K562 (cell line): ENCODE data around the gene PSEN1. TPM values are rescaled to one million over a fixed set of nuclear protein-coding genes. Genes with fewer than 3 reads are reported as not detected.

ENCODE experiments used
- ATAC-seq: fragments of 200-7000 bp; cut with Tn5 transposase; 3 replicates; pipeline ENCODE4 v1.9.1; 2020; ENCODE audit warnings: moderate library complexity
- BruUV-seq: library from RNA; stranded (reverse); fragments of 400-500 nt; replicated peaks from 2 replicates; lab custom pipeline; 2021; lab: Mats Ljungman, UMichigan
- CTCF ChIA-PET: fragments of 300-600 bp; formaldehyde crosslinking; extraction: SDS; loops from one replicate; lab custom pipeline; 2021; ENCODE audit warnings: low intra/inter-chr PET ratio; lab: Yijun Ruan, JAX
- POLR2A ChIA-PET: fragments of 300-600, 350-650 bp; sonication (Branson Sonifier 250); formaldehyde crosslinking; extraction: SDS; loops from one replicate; lab custom pipeline; 2021; ENCODE audit warnings: antibody characterized with exemption, inconsistent platforms; lab: Yijun Ruan, JAX
- DNase-seq, 4 experiments: peaks; one replicate each; pipeline versions ENCODE4 v3.0.0 to v3.0.0-alpha.2; 2011 to 2018; ENCODE audit warnings: low spot score in 3 of 4, mixed read lengths in 3 of 4; ENCODE audit errors: extremely low read depth in 1 of 4
- FAIRE-seq: peaks from 2 replicates; lab custom pipeline; 2011; peaks lifted over from hg19 to GRCh38; lab: Jason Lieb, UNC
- H2AFZ ChIP-seq: 2 replicates; pipeline ENCODE4 v1.6.0; 2011; ENCODE audit warnings: low read depth, low read length, control low read depth, inconsistent platforms
- H3K27ac ChIP-seq: fragments of 200-600 bp; 3 replicates; pipeline ENCODE4 v1.8.0; 2011; ENCODE audit warnings: low read depth, mild to moderate bottlenecking, control low read depth, inconsistent platforms, low read length, moderate library complexity, mixed read lengths; ENCODE audit errors: extremely low read depth
- H3K27me3 ChIP-seq, 2 experiments: fragments of 300-600 bp in 1 of 2; 2 replicates in 1 of 2; 3 replicates in 1 of 2; pipeline versions ENCODE4 v1.6.0 to v1.8.0; 2011; ENCODE audit warnings: inconsistent platforms in 2 of 2, low read length in 2 of 2, mild to moderate bottlenecking in 1 of 2, mixed read lengths in 1 of 2, moderate library complexity in 1 of 2; ENCODE audit not compliant: control insufficient read depth in 2 of 2, insufficient read depth in 2 of 2
- H3K36me3 ChIP-seq: fragments of 300-600 bp; 3 replicates; pipeline ENCODE4 v1.8.0; 2011; ENCODE audit warnings: mild to moderate bottlenecking, low read length, inconsistent platforms; ENCODE audit not compliant: control insufficient read depth, insufficient read depth
- H3K4me1 ChIP-seq, 2 experiments: fragments of 200-600 bp in 1 of 2; replicated peaks in 1 of 2; 2 replicates in 1 of 2; 3 replicates in 1 of 2; pipeline versions ENCODE4 v1.5.1 to v1.8.0; 2011; ENCODE audit warnings: inconsistent platforms in 2 of 2, low read length in 2 of 2, mild to moderate bottlenecking in 1 of 2, mixed read lengths in 1 of 2, moderate library complexity in 1 of 2; ENCODE audit not compliant: control insufficient read depth in 2 of 2, insufficient read depth in 2 of 2
- H3K4me2 ChIP-seq: 2 replicates; pipeline ENCODE4 v1.6.1; 2011; ENCODE audit warnings: low read length, control low read depth, inconsistent platforms, mixed read lengths; ENCODE audit not compliant: insufficient read depth
- H3K4me3 ChIP-seq: fragments of 200-600 bp; sonication (generic), shearing (Covaris generic); 2 replicates; pipeline ENCODE4 v1.5.1; 2016; ENCODE audit warnings: control low read depth, inconsistent platforms
- H3K79me2 ChIP-seq: fragments of 200-600 bp; 3 replicates; pipeline ENCODE4 v1.8.0; 2011; ENCODE audit warnings: low read length, inconsistent platforms; ENCODE audit not compliant: control insufficient read depth, insufficient read depth
- H3K9ac ChIP-seq, 2 experiments: 2 replicates each; pipeline versions ENCODE4 v1.6.0 to v1.6.1; 2011; ENCODE audit warnings: low read depth in 2 of 2, low read length in 2 of 2, control low read depth in 1 of 2, inconsistent platforms in 1 of 2, mild to moderate bottlenecking in 1 of 2, mixed read lengths in 1 of 2; ENCODE audit not compliant: insufficient read depth in 1 of 2
- H3K9me1 ChIP-seq: one replicate; pipeline ENCODE4 v1.6.0; 2011; ENCODE audit warnings: inconsistent platforms, mild to moderate bottlenecking, low read length, moderate library complexity; ENCODE audit not compliant: control insufficient read depth, insufficient read depth
- H3K9me3 ChIP-seq: replicated peaks from 2 replicates; pipeline ENCODE4 v1.5.1; 2011; ENCODE audit warnings: low read depth, low read length, inconsistent platforms; ENCODE audit not compliant: control insufficient read depth, insufficient read depth
- H4K20me1 ChIP-seq: replicated peaks from 2 replicates; pipeline ENCODE4 v1.6.1; 2011; ENCODE audit warnings: low read length, inconsistent platforms, mixed read lengths; ENCODE audit not compliant: control insufficient read depth, insufficient read depth
- CBX1 ChIP-seq: sonication (generic); IDR thresholded peaks from 2 replicates; pipeline ENCODE4 v1.6.1; 2016; ENCODE audit warnings: antibody characterized with exemption, low read depth, mild to moderate bottlenecking
- CSDE1 ChIP-seq, 2 experiments: fragments of 450-650 bp; IDR thresholded peaks; 2 replicates each; pipeline ENCODE4 v1.6.1; 2016; ENCODE audit warnings: mild to moderate bottlenecking in 1 of 2
- FOXJ2 ChIP-seq: fragments of 200-800 bp; sonication (Bioruptor generic); IDR thresholded peaks from 2 replicates; pipeline ENCODE4 v1.6.1; 2016; ENCODE audit warnings: missing genetic modification characterization, missing compliant biosample characterization
- GATAD2A ChIP-seq: fragments of 450-650 bp; IDR thresholded peaks from 2 replicates; pipeline ENCODE4 v1.6.1; 2017
- HCFC1 ChIP-seq: IDR thresholded peaks from 2 replicates; pipeline ENCODE4 v1.6.1; 2012; ENCODE audit warnings: low read depth, low read length, improper control_type of control experiment
- HDAC3 ChIP-seq: fragments of 450-650 bp; IDR thresholded peaks from 2 replicates; pipeline ENCODE4 v1.6.1; 2018; ENCODE audit warnings: borderline replicate concordance, mild to moderate bottlenecking, moderate library complexity; ENCODE audit not compliant: partially characterized antibody
- HNRNPK ChIP-seq: fragments of 200-400 bp; formaldehyde crosslinking; IDR thresholded peaks from one replicate; pipeline ENCODE4 v1.6.1; 2018; ENCODE audit warnings: mild to moderate bottlenecking, low read depth, low read length; ENCODE audit not compliant: poor library complexity, severe bottlenecking
- LCOR ChIP-seq: sonication (generic); formaldehyde crosslinking; IDR thresholded peaks from 2 replicates; pipeline ENCODE4 v1.8.0; 2022; ENCODE audit warnings: mild to moderate bottlenecking, missing genetic modification reagents
- MAZ ChIP-seq, 2 experiments: fragments of 450-650 bp in 1 of 2; sonication (generic) in 1 of 2; formaldehyde crosslinking; IDR thresholded peaks in 1 of 2; conservative IDR thresholded peaks in 1 of 2; 2 replicates each; pipeline versions ENCODE4 v1.4.0 to v1.5.0; 2020; ENCODE audit warnings: mild to moderate bottlenecking in 1 of 2, missing genetic modification reagents in 1 of 2
- MTA3 ChIP-seq: fragments of 450-650 bp; formaldehyde crosslinking; IDR thresholded peaks from 2 replicates; pipeline ENCODE4 v1.6.1; 2017; ENCODE audit warnings: mild to moderate bottlenecking, borderline replicate concordance
- NFATC3 ChIP-seq: fragments of 450-650 bp; IDR thresholded peaks from 2 replicates; pipeline ENCODE4 v1.6.1; 2017; ENCODE audit warnings: mild to moderate bottlenecking
- RB1 ChIP-seq: fragments of 450-650 bp; IDR thresholded peaks from 2 replicates; pipeline ENCODE4 v1.6.1; 2017; ENCODE audit warnings: low read depth, mild to moderate bottlenecking
- SP1 ChIP-seq: sonication (generic); formaldehyde crosslinking; IDR thresholded peaks from 2 replicates; pipeline ENCODE4 v1.8.1; 2022; ENCODE audit warnings: mild to moderate bottlenecking, missing genetic modification reagents
- YY1 ChIP-seq, 3 experiments: IDR thresholded peaks; 2 replicates each; pipeline ENCODE4 v1.6.1; 2011; ENCODE audit warnings: low read length in 2 of 3, mild to moderate bottlenecking in 2 of 3, moderate library complexity in 2 of 3, borderline replicate concordance in 1 of 3, control low read depth in 1 of 3, low read depth in 1 of 3; ENCODE audit not compliant: insufficient read depth in 3 of 3, insufficient replicate concordance in 2 of 3, control insufficient read depth in 1 of 3, insufficient read length in 1 of 3; ENCODE audit errors: extremely low read depth in 1 of 3
- WGBS: fragments of 100-300 bp; shearing (Covaris generic); methylation state at CpG from one replicate; pipeline ENCODE4 v1.1.6; 2016; ENCODE audit warnings: low coverage, mixed read lengths; ENCODE audit not compliant: insufficient coverage; ENCODE audit errors: missing lambda C conversion rate; 5-methylcytosine and 5-hydroxymethylcytosine counted together
- in situ Hi-C: fragments of 300-500 bp; cut with MboI; formaldehyde crosslinking; loops from 4 replicates; pipeline ENCODE4 v1.15.0; 2018; ENCODE audit warnings: inconsistent platforms, mixed read lengths
- intact Hi-C: fragments of 100-400 bp; cut with micrococcal nuclease; formaldehyde crosslinking; loops from 2 replicates; pipeline ENCODE4 v1.14.2; 2022
- polyA plus RNA-seq, 8 experiments: library from polyadenylated mRNA; depleted of rRNA in 4 of 8; stranded (reverse) in 5 of 8; unstranded in 3 of 8; fragments of >200 nt; fragmentation: Nextera tagmentation in 2 of 8; fragmentation: Illumina TruSeq in 1 of 8; extraction: Ambion mirVana in 2 of 8; extraction: Trizol in 1 of 8; gene quantifications; 2 replicates each; pipeline versions ENCODE4 v1.2.1 to v1.2.3, GENCODE V29; 2011 to 2014; ENCODE audit warnings: inconsistent platforms in 1 of 8, missing spikeins in 1 of 8
- total RNA-seq, 7 experiments: library from RNA; depleted of rRNA in 6 of 7; stranded (reverse); fragments of >200 nt in 6 of 7; fragmentation: Illumina TruSeq in 2 of 7; extraction: Trizol in 2 of 7; gene quantifications; 2 replicates each; pipeline versions ENCODE4 v1.2.1 to v1.2.3, GENCODE V29; 2011 to 2021; ENCODE audit warnings: low replicate concordance in 1 of 7
- TF ChIP-seq, protein P1 (sequence below): fragments of 450-650 bp; IDR thresholded peaks from 2 replicates; pipeline ENCODE4 v1.6.1; 2016; ENCODE audit warnings: antibody characterized with exemption
- TF ChIP-seq, protein P2 (sequence below): fragments of 250-450 bp; sonication (Bioruptor Pico); IDR thresholded peaks from 2 replicates; pipeline ENCODE4 v1.8.0; 2021; ENCODE audit warnings: borderline replicate concordance, mild to moderate bottlenecking, moderate library complexity; ENCODE audit not compliant: poor library complexity, severe bottlenecking
- TF ChIP-seq, protein P3 (sequence below): fragments of 450-650 bp; IDR thresholded peaks from 2 replicates; pipeline ENCODE4 v1.6.1; 2017; ENCODE audit warnings: antibody characterized with exemption, mild to moderate bottlenecking

Gene PSEN1
- total and polyA plus RNA-seq, 9 of the 15 experiments (the other 6 are each of a cell fraction or from before 2014, with no cell fraction given) = 6.5 to 25.2 (median 14.3) TPM

DNA sequence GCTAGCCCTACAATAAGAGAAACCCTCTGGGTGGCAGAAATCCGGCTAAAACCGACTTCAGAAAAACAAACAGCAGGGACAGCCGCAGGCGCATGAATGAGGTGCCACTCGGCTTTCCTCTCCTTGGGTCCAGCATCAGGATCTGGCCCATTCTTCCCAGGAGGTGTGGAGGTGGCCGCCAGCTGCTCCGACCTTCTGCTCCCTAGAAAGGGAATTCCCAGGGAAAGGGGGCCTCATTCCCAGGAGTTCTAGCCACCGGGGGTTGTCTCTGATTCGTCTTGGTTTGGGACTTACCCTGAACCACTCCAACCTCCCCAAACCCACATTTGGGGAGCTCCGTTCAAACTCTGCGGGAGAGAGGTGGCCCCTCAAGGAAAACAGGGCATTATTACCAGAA lies 114.0 kb downstream of the PSEN1 start:
- POLR2A ChIA-PET = no interaction called here
- no peak overlapping the region for H3K4me2 ChIP-seq
- H3K36me3 ChIP-seq = no peaks in the 10 kb centered on the region
- ATAC-seq = no peak
- no peak overlapping the region for H2AFZ ChIP-seq
- no TSS peak for BruUV-seq
- intact Hi-C loops = no loop called here
- TF ChIP-seq, protein P1, sequence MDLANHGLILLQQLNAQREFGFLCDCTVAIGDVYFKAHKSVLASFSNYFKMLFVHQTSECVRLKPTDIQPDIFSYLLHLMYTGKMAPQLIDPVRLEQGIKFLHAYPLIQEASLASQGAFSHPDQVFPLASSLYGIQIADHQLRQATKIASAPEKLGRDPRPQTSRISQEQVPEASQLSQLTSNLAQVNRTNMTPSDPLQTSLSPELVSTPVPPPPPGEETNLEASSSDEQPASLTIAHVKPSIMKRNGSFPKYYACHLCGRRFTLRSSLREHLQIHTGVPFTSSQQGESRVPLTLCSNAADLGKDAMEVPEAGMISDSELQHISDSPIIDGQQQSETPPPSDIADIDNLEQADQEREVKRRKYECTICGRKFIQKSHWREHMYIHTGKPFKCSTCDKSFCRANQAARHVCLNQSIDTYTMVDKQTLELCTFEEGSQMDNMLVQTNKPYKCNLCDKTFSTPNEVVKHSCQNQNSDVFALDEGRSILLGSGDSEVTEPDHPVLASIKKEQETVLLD = no peak
- TF ChIP-seq CSDE1 (IDR thresholded peaks at IDR 0.05) (no peak), CBX1 (no peak), SP1 (CRISPR knock-in tag) (no peak), MTA3 (no peak), YY1 (IDR thresholded peaks at IDR 0.05; ENCODE audit: borderline replicate concordance in 1 of 3, control insufficient read depth in 1 of 3, extremely low read depth in 1 of 3, insufficient read depth in 3 of 3, insufficient read length in 1 of 3, insufficient replicate concordance in 2 of 3, low read depth in 1 of 3, low read length in 2 of 3) (no peak), LCOR (no peak), HNRNPK (no peak), HDAC3 (no peak), MAZ (CRISPR knock-in tag; conservative IDR thresholded peaks at IDR 0.05 in 1 of 2, IDR thresholded peaks at IDR 0.05 in 1 of 2) (no peak), FOXJ2 (no peak), NFATC3 (no peak), RB1 (no peak), HCFC1 (no peak), GATAD2A (no peak)
- TF ChIP-seq, protein P2, sequence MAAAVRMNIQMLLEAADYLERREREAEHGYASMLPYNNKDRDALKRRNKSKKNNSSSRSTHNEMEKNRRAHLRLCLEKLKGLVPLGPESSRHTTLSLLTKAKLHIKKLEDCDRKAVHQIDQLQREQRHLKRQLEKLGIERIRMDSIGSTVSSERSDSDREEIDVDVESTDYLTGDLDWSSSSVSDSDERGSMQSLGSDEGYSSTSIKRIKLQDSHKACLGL = no peak
- TF ChIP-seq, protein P3, sequence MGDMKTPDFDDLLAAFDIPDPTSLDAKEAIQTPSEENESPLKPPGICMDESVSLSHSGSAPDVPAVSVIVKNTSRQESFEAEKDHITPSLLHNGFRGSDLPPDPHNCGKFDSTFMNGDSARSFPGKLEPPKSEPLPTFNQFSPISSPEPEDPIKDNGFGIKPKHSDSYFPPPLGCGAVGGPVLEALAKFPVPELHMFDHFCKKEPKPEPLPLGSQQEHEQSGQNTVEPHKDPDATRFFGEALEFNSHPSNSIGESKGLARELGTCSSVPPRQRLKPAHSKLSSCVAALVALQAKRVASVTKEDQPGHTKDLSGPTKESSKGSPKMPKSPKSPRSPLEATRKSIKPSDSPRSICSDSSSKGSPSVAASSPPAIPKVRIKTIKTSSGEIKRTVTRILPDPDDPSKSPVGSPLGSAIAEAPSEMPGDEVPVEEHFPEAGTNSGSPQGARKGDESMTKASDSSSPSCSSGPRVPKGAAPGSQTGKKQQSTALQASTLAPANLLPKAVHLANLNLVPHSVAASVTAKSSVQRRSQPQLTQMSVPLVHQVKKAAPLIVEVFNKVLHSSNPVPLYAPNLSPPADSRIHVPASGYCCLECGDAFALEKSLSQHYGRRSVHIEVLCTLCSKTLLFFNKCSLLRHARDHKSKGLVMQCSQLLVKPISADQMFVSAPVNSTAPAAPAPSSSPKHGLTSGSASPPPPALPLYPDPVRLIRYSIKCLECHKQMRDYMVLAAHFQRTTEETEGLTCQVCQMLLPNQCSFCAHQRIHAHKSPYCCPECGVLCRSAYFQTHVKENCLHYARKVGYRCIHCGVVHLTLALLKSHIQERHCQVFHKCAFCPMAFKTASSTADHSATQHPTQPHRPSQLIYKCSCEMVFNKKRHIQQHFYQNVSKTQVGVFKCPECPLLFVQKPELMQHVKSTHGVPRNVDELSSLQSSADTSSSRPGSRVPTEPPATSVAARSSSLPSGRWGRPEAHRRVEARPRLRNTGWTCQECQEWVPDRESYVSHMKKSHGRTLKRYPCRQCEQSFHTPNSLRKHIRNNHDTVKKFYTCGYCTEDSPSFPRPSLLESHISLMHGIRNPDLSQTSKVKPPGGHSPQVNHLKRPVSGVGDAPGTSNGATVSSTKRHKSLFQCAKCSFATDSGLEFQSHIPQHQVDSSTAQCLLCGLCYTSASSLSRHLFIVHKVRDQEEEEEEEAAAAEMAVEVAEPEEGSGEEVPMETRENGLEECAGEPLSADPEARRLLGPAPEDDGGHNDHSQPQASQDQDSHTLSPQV = no peak
- in situ Hi-C loops = no loop called here
- no peak for DNase-seq
- H3K9ac ChIP-seq = no peak overlapping the region
- CTCF ChIA-PET = no interaction called here
- H3K9me3 ChIP-seq = no peaks in the 10 kb centered on the region
- H4K20me1 ChIP-seq = no peaks in the 10 kb centered on the region
- 49% methylated on average over 6 of the region's 11 CpGs for WGBS
- H3K27ac ChIP-seq = no peak overlapping the region
- no peak for FAIRE-seq
- peaks cover 9 to 35% of the 10 kb centered on the region in 2 experiments; a peak in 4 of 5 replicates for H3K4me1 ChIP-seq
- no peaks in the 10 kb centered on the region for H3K9me1 ChIP-seq
- H3K27me3 ChIP-seq = no peaks in the 10 kb centered on the region
- H3K4me3 ChIP-seq = no peak overlapping the region
- no peaks in the 10 kb centered on the region for H3K79me2 ChIP-seq
